ENCODE data around the gene MPC2.

The MPC2 gene

GRCh38 chr1:167911413-167911812 is 25.5 kb downstream of the MPC2 start:
- TF ChIP-seq, protein P1, sequence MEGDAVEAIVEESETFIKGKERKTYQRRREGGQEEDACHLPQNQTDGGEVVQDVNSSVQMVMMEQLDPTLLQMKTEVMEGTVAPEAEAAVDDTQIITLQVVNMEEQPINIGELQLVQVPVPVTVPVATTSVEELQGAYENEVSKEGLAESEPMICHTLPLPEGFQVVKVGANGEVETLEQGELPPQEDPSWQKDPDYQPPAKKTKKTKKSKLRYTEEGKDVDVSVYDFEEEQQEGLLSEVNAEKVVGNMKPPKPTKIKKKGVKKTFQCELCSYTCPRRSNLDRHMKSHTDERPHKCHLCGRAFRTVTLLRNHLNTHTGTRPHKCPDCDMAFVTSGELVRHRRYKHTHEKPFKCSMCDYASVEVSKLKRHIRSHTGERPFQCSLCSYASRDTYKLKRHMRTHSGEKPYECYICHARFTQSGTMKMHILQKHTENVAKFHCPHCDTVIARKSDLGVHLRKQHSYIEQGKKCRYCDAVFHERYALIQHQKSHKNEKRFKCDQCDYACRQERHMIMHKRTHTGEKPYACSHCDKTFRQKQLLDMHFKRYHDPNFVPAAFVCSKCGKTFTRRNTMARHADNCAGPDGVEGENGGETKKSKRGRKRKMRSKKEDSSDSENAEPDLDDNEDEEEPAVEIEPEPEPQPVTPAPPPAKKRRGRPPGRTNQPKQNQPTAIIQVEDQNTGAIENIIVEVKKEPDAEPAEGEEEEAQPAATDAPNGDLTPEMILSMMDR (conservative IDR thresholded peaks at IDR 0.05; ENCODE audit: low read depth, low read length) = no peak
- Histone ChIP-seq H3K27ac (no peak overlapping the region), H3K27me3 (ENCODE audit: insufficient read depth, low read depth) (no peaks in the 10 kb centered on the region), H3K9ac (no peak overlapping the region), H3K79me2 (ENCODE audit: insufficient read depth, low read depth) (no peaks in the 10 kb centered on the region), H4K20me1 (ENCODE audit: insufficient read depth) (no peaks in the 10 kb centered on the region), H3K4me1 (ENCODE audit: low read depth, poor library complexity, severe bottlenecking) (no peaks in the 10 kb centered on the region), H3K4me2 (no peak overlapping the region), H2AFZ (ENCODE audit: low read depth) (no peak overlapping the region), H3K4me3 (IDR thresholded peaks at IDR 0.05; ENCODE audit: insufficient read depth, low read depth, low read length) (no peak overlapping the region), H3K36me3 (ENCODE audit: insufficient read depth) (no peaks in the 10 kb centered on the region)

GRCh38 chr1:167910530-167910929 is 26.3 kb downstream of the MPC2 start:
- H3K4me3 ChIP-seq (IDR thresholded peaks at IDR 0.05; ENCODE audit: insufficient read depth, low read depth, low read length) = no peak overlapping the region
- H4K20me1 ChIP-seq (ENCODE audit: insufficient read depth) = no peaks in the 10 kb centered on the region
- H3K4me1 ChIP-seq (ENCODE audit: low read depth, poor library complexity, severe bottlenecking) = no peaks in the 10 kb centered on the region
- no peak overlapping the region for H3K9ac ChIP-seq
- H3K4me2 ChIP-seq = no peak overlapping the region
- TF ChIP-seq, protein P1 (conservative IDR thresholded peaks at IDR 0.05; ENCODE audit: low read depth, low read length) = no peak
- no peaks in the 10 kb centered on the region; the same call in 1 of the 2 replicates for H3K27me3 ChIP-seq (ENCODE audit: insufficient read depth, low read depth)
- H3K27ac ChIP-seq = no peak overlapping the region
- H3K79me2 ChIP-seq (ENCODE audit: insufficient read depth, low read depth) = no peaks in the 10 kb centered on the region
- no peak overlapping the region for H2AFZ ChIP-seq (ENCODE audit: low read depth)
- H3K36me3 ChIP-seq (ENCODE audit: insufficient read depth) = no peaks in the 10 kb centered on the region

DNA sequence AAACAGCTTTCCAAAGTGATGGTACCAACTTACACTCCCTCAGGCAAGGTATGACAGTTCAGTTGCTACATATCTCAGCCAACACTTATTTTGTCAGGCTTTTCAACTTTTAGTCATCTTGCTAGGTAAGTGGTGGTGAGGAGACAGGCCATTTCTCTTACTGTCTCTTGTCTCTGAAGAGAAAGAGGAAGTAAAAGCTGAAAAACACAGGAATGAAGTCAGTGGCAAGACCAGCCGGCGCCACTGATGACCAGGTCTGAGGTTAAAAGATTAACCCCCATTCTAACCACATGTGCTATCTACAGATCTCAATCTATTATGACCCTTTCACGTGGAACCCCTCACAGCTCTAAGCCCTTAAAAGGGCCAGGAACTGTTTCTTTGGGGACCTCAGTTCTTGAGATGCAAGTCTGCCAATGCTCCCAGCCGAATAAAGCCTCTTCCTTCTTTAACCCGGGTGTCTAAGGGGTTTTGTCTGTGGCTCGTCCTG is 27.1 kb downstream of the MPC2 start:
- Histone ChIP-seq H3K79me2 (ENCODE audit: insufficient read depth, low read depth) (no peaks in the 10 kb centered on the region), H3K36me3 (ENCODE audit: insufficient read depth) (no peaks in the 10 kb centered on the region), H4K20me1 (ENCODE audit: insufficient read depth) (no peaks in the 10 kb centered on the region), H3K27me3 (ENCODE audit: insufficient read depth, low read depth) (no peaks in the 10 kb centered on the region; the same call in 1 of the 2 replicates), H3K4me2 (no peak overlapping the region), H3K27ac (no peak overlapping the region), H3K4me1 (ENCODE audit: low read depth, poor library complexity, severe bottlenecking) (no peaks in the 10 kb centered on the region), H2AFZ (ENCODE audit: low read depth) (no peak overlapping the region), H3K9ac (no peak overlapping the region), H3K4me3 (IDR thresholded peaks at IDR 0.05; ENCODE audit: insufficient read depth, low read depth, low read length) (no peak overlapping the region)
- TF ChIP-seq, protein P1 (conservative IDR thresholded peaks at IDR 0.05; ENCODE audit: low read depth, low read length) = no peak

DNA sequence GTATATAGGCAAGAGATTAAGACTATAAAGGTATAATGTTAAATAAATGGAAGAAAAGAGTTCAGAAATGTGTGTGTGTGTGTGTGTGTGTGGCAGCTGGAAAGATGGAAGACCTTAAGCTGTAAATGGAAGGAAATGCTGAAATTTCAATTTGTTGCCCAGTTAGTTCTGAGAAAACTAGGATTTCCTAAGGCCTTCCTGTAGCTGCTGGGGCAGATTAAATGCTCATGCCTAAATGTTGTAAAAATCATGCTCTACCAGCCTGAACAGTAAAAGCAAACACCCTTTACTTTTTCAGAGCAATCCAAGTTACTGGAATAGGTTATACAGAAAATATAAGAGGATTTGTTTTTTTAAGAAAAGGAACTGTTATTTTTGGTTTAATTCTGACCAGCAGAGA is 31.2 kb downstream of the MPC2 start:
- Histone ChIP-seq H3K4me2 (no peak overlapping the region), H4K20me1 (ENCODE audit: insufficient read depth) (no peaks in the 10 kb centered on the region), H2AFZ (ENCODE audit: low read depth) (no peak overlapping the region), H3K4me3 (IDR thresholded peaks at IDR 0.05; ENCODE audit: insufficient read depth, low read depth, low read length) (no peak overlapping the region), H3K27me3 (ENCODE audit: insufficient read depth, low read depth) (no peaks in the 10 kb centered on the region; the same call in 1 of the 2 replicates), H3K79me2 (ENCODE audit: insufficient read depth, low read depth) (no peaks in the 10 kb centered on the region), H3K27ac (no peak overlapping the region), H3K9ac (no peak overlapping the region), H3K36me3 (ENCODE audit: insufficient read depth) (no peaks in the 10 kb centered on the region), H3K4me1 (ENCODE audit: low read depth, poor library complexity, severe bottlenecking) (no peaks in the 10 kb centered on the region)
- TF ChIP-seq, protein P1 (conservative IDR thresholded peaks at IDR 0.05; ENCODE audit: low read depth, low read length) = no peak

All from KMS-11 (cell line).